ENCODE results near the gene KCTD14. TPM values are rescaled to one million over a fixed set of nuclear protein-coding genes. Genes with fewer than 3 reads are reported as not detected.
A peak's percentile ranks its signal among the peaks of the same experiment; 100 is the strongest.

KCTD14 gene
- total RNA-seq, 3 donors from 2014 or later (not counting 1 experiment from before 2014, with no cell fraction given), result 0.28 to 0.32 TPM; not detected in 1

- ATAC-seq, result no peak
- Histone ChIP-seq H3K9me3 (ENCODE audit: control insufficient read depth, insufficient read depth, low read length) (no peaks in the 10 kb centered on the region), H3K36me3 (ENCODE audit: control insufficient read depth, insufficient read depth, low read length) (no peaks in the 10 kb centered on the region), H3K27me3 (ENCODE audit: control insufficient read depth, insufficient read depth, low read length) (no peaks in the 10 kb centered on the region), H3K27ac (ENCODE audit: low read length) (no peak overlapping the region), H3K4me1 (ENCODE audit: control insufficient read depth, insufficient read depth, low read length) (peaks cover 6% of the 10 kb centered on the region), H3K4me3 (ENCODE audit: low read length) (no peak overlapping the region)
- intact Hi-C loops (cut with micrococcal nuclease), result no loop called here
- Mint-ChIP-seq H3K4me1 (peaks cover 10 to 11% of the 10 kb centered on the region in 2 donors), H3K36me3 (no peaks in the 10 kb centered on the region), H3K27ac (no peak overlapping the region), H3K9me3 (no peaks in the 10 kb centered on the region), H3K4me3 (no peak overlapping the region), H3K27me3 (ENCODE audit: low read depth in 2 of 2) (no peaks in the 10 kb centered on the region)
- no peak for DNase-seq
- peak; percentile 54 for TF ChIP-seq CTCF (IDR thresholded peaks at IDR 0.05)
- WGBS (ENCODE audit: insufficient coverage), result 57% methylated on average over 6 of the region's 6 CpGs
Observed at GRCh38 chr11:78046486-78046854, 23.4 kb upstream of the KCTD14 start.

DNA sequence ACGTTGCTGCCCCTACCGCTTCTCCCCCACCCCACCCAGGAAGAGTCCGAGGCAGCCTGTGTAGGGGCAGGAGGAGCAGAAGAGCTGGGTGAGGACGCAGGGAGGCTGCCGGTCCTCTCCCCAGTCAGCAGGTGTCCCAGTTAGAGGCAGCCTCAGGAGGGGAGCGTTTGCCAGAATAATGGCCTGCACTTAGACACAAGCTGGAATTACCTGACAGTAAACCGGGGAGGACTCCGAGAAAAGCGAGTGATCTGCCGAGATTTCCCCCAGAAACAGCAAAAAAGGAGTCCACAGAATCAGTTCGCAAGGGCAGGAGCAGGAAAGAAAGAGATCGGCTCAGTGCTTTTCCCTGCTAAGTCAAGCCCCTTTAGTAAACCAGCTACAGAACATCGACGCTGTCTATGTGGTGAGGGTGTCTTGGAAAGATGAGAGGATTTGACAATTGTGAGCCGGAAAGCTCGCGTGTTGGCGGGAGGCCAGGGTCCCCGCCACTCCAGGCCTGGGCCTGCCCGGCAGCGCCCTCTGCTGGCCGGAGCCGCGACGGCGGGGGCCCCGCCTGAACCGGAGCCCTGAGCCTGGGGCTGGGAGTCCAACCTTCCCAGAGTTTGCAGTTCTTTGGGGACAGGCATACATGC lies 22.9 kb upstream of the KCTD14 start:
- no peaks in the 10 kb centered on the region for H3K36me3 ChIP-seq (ENCODE audit: control insufficient read depth, insufficient read depth, low read length)
- intact Hi-C loops (cut with micrococcal nuclease), result no loop called here
- H3K27ac Mint-ChIP-seq, result no peak overlapping the region
- H3K27me3 Mint-ChIP-seq (ENCODE audit: low read depth in 2 of 2), result no peaks in the 10 kb centered on the region
- peaks cover 6% of the 10 kb centered on the region for H3K4me1 ChIP-seq (ENCODE audit: control insufficient read depth, insufficient read depth, low read length)
- H3K4me3 ChIP-seq (ENCODE audit: low read length), result no peak overlapping the region
- peak overlapping the region; percentile 61 for H3K4me3 Mint-ChIP-seq
- H3K9me3 Mint-ChIP-seq, result no peaks in the 10 kb centered on the region
- H3K27ac ChIP-seq (ENCODE audit: low read length), result no peak overlapping the region
- 13% methylated on average over 28 of the region's 28 CpGs for WGBS (ENCODE audit: insufficient coverage)
- peak; percentile 91 to 99 (median 99) for ATAC-seq
- no peaks in the 10 kb centered on the region for H3K36me3 Mint-ChIP-seq
- H3K4me1 Mint-ChIP-seq, result peaks cover 10 to 11% of the 10 kb centered on the region in 2 donors
- no peaks in the 10 kb centered on the region for H3K9me3 ChIP-seq (ENCODE audit: control insufficient read depth, insufficient read depth, low read length)
- no peaks in the 10 kb centered on the region for H3K27me3 ChIP-seq (ENCODE audit: control insufficient read depth, insufficient read depth, low read length)
- peak; percentile 78 to 87 for DNase-seq
- TF ChIP-seq CTCF (IDR thresholded peaks at IDR 0.05), result peak; percentile 98

DNA sequence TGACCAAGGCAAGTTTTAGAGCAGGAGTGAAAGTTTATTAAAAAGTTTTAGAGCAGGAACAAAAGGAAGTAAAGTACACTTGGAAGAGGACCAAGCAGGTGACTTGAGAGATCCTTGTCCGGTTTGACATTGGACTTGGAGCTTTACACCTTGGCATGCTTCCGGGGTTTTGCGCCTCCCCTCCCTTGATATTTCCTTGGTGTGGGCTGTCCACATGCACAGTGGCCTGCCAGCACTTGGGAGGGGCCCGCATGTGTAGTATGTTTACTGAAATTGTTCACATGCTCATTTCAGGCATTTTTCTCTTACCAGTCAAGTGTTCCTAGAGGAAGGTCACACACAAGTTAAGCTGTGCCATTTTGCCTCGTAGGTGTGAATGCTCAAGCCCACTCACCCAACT lies 21.6 kb upstream of the KCTD14 start:
- no peak overlapping the region for H3K27ac ChIP-seq (ENCODE audit: low read length)
- Mint-ChIP-seq H3K27me3 (ENCODE audit: low read depth in 2 of 2) (no peaks in the 10 kb centered on the region), H3K4me3 (no peak overlapping the region), H3K27ac (no peak overlapping the region), H3K36me3 (no peaks in the 10 kb centered on the region), H3K9me3 (no peaks in the 10 kb centered on the region), H3K4me1 (peaks cover 19% of the 10 kb centered on the region in 2 donors)
- no peaks in the 10 kb centered on the region for H3K36me3 ChIP-seq (ENCODE audit: control insufficient read depth, insufficient read depth, low read length)
- 94% methylated on average over 4 of the region's 5 CpGs for WGBS (ENCODE audit: insufficient coverage)
- peaks cover 14% of the 10 kb centered on the region for H3K4me1 ChIP-seq (ENCODE audit: control insufficient read depth, insufficient read depth, low read length)
- ATAC-seq (no peak), DNase-seq (no peak)
- TF ChIP-seq CTCF (IDR thresholded peaks at IDR 0.05), result no peak
- H3K4me3 ChIP-seq (ENCODE audit: low read length), result no peak overlapping the region
- H3K27me3 ChIP-seq (ENCODE audit: control insufficient read depth, insufficient read depth, low read length), result no peaks in the 10 kb centered on the region
- no peaks in the 10 kb centered on the region for H3K9me3 ChIP-seq (ENCODE audit: control insufficient read depth, insufficient read depth, low read length)
- intact Hi-C loops (cut with micrococcal nuclease), result no loop called here
